ENCODE results near the gene USP21.

DNA sequence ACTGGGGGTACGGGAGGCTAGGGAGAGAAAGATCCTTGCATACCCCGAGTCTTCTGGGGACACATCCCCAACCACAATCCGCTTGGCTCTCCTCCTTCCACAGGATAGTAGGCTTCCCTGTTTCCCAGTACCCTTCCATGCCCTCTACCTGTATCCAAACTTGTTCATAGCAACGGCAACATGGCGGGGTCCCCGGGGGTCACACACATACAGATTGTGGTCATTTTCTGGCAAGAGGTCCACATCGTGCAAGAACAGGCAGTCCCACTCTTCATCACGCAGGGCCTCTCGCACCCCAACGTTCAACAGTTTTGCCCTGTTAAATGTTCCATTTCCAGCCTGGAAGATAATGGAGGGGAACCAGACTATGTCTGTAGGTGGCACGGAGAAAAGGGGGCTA, 14.4 kb downstream of the USP21 start:
- TF ChIP-seq CTCF (IDR thresholded peaks at IDR 0.05; ENCODE audit: borderline replicate concordance, extremely low read depth, low read length, poor library complexity, severe bottlenecking) (no peak), EZH2 (IDR thresholded peaks at IDR 0.05; ENCODE audit: borderline replicate concordance, low read depth, low read length, severe bottlenecking) (no peak)
